HG03103 (cell line): ENCODE measurements around the gene ANXA11.

ENCODE experiments used
- ATAC-seq: cut with Tn5 transposase; IDR thresholded peaks from one replicate; pipeline ENCODE4 v1.9.1; 2021; ENCODE audit warnings: low read depth; ENCODE audit not compliant: unreplicated experiment

Gene ANXA11

DNA sequence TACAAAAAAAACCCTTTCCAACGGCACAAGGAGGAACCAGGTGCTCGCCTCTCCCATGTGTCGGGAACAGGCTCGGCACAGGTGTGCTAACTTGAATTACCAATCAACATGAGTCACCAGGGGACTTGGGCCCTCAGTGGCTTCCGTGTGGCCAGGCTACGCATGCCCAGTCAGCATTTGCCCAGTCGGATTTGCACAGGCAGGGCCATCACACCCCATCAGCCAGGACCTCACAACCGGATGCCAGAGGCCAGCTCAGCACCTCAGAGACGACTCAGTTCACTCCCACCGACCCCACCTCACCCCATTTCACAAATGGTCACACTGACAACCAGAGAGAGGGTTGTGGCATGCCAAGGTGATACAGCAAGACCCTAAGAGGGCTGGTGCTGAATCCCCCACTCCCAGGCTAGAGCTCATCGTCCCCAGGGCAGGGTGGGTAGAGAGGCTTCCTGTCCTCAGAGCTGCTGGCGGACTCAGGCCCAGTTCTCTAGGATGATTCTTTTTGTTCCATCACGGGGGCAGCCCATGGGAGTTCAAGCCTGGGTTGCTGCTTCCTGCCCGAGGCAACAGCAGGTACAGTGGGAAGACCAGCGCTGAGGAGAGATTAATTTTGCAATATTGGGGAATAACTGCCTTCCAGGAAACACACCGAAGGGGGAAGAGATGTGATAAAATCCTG lies 13.6 kb downstream of the ANXA11 start:
- ATAC-seq, result no peak

DNA sequence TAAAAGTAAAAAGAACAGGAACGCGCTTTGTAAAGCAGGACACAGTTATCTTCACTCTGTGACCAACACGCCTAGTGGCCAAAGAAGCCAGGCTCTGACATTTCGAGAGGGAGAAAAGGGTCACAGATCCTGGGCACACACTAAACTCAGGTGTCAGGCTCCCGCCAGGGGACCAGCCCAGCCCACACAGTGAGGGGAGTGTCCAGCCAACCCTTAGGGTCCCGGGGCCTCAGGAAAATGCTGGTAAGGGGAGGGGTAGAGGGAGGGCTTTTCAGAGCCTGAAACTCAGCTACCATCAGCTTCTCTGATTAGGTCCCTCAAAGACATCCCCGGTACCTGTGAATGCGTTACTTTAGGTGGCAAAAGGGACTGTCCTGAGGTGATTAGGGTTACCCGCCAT lies 16.6 kb downstream of the ANXA11 start:
- no peak for ATAC-seq

DNA sequence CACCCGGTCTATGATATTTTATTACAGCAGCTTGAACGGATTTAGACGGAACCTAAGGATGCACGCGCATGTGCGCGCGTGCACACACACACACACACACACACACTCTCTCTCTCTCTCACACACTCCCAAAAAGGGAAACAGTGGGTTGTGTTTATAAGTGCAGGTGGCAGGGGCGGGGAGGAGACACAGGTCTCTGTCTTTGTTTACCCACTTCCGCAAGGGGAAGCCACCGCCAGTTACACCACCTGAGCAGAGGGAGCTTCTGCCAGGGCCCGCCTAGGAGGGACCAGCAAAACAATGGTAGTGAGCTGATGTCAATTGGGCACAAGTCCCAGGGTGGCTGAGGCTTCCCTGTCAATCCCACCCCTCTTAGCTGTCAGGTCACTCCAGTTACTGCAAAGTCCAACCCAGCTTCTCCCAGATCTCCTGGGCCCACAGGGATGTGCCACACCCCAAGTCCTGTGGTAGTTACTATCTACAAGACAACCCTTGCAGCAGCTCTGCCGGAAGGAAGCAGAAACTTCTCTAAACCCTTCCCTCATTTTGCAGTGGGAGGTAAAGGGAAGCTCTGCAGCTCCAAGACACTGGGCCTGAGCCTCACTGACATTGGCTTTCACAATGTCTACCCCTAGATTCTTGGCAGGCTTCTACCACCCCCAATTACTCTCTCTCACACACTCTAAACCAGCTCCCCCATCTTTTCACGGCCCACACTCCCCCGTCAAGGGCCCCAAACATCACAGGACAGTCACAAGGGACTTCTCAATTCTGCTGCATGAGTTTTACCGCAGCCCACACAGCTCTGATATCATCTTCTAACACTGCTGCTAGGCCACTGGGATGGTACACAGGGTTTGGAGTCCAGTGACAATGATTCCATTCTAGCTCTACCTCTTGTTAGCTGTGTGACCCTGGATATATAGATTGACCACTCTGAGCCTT lies 17.6 kb downstream of the ANXA11 start:
- ATAC-seq, result peak; percentile 84

DNA sequence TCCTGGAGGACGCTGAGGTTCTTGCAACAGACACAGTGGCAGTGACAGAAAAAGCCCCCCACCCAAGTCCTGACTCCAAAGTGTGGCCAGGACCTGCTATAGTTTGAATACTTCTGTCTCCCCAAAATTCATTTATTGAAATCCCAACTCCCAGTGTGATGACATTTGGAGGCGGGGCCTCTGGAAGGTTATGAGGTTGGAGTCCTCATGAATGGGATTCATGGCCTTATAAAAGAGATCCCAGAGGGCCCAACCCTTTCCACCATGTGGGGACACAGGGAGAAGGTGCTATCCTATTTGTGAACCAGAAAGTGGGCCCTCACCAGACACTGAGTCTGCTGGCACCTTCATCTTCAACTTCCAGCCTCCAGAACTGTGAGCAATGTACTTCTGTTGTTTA lies 18.3 kb downstream of the ANXA11 start:
- ATAC-seq, result no peak

GRCh38 chr10:80186364-80187012 lies 18.8 kb downstream of the ANXA11 start:
- no peak for ATAC-seq

DNA sequence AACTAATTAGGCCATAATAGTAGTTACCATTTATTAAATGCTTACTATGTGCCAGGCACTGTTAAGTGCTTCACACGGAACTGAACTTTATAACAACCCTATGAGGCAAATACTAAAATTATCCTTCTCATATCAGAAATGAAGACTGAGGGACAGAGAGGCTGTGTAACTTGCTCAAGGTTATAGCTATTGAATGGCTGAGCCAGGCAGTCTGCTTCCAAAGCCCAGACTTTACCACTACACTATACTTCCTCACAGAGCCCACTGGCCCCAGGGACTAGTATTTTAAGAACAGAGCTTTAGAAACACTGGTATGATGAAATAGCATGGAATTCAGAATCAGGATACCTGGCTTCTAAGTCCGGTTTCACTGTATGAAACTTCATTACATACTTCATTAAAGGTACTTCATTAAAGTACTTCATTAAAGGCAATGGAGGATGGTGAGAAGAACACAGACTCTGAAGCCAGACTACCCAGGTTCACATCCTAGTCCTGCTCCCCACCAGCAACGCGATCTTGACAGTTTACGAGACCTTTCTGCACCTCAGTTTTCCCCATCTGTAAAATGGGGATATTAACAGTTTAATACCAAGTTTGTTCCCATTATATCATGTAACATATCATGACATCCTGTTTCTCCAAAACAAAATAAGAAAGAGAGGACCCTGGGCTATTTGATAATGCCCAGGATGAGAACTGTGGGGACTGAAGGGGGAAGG lies 19.6 kb downstream of the ANXA11 start:
- ATAC-seq, result no peak

DNA sequence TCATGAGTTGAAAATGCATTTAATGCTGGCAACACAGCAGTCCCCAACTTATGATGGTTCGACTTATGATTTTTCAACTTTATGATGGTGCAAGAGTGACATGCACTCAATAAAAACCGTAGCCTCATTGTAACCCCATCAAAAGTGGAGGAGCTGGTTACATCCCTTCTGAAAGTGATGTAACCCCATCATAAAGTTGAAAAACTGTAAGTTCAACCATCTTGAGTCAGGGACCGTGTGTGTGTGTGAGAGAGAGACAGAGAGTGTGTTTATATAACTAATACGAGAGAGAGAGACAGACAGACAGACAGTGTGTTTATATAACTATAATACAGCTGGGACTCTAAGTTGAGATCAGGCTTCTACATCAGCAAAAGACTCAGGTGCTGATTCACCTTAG lies 21.0 kb downstream of the ANXA11 start:
- ATAC-seq, result no peak

GRCh38 chr10:80183436-80183835 lies 21.9 kb downstream of the ANXA11 start:
- no peak for ATAC-seq

DNA sequence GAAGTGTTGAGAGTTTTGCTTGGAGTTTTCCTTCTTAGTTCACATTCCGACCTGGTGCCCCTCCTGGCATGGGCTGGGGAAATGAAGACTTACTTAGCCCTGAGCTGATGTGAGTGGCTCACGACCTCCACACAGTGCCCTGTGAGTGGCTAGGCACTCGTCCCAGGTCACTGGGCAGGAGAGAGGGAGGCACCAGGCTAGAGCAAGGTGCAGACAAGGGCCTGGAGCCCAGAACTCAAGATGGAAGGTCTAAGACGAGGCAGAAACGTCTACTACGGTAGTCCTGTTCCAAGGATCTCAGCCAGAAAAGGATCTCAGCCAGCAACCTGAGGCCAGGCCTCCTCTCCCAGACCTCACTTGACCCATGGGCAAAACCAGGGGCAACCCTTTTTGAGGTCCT lies 22.4 kb downstream of the ANXA11 start:
- ATAC-seq, result no peak

- no peak for ATAC-seq
These were observed 27.3 kb downstream of the ANXA11 start for GRCh38 chr10:80177781-80178636.

DNA sequence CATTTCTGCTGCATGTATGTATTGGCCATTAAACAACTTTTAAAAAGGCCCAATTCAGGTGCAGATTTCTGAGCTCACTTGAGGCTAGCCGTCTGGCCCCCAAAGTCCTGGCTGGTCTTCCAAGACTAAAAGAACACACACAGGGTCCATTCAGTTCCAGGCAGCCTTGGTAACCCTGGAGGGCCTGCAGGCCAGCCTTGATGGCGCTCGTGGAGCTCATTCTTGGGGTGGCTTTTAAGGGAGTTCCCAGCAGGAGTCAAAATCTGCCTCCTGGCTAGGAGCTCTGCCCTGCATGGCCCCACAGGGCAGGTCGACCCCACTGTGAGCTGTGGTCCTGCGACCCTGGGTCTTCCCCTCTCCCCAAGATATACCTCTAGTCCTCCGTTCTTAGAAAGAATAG lies 28.8 kb downstream of the ANXA11 start:
- no peak for ATAC-seq

GRCh38 chr10:80174641-80175395 lies 30.5 kb downstream of the ANXA11 start:
- ATAC-seq, result no peak

GRCh38 chr10:80173466-80173865 lies 31.9 kb downstream of the ANXA11 start:
- ATAC-seq, result no peak

DNA sequence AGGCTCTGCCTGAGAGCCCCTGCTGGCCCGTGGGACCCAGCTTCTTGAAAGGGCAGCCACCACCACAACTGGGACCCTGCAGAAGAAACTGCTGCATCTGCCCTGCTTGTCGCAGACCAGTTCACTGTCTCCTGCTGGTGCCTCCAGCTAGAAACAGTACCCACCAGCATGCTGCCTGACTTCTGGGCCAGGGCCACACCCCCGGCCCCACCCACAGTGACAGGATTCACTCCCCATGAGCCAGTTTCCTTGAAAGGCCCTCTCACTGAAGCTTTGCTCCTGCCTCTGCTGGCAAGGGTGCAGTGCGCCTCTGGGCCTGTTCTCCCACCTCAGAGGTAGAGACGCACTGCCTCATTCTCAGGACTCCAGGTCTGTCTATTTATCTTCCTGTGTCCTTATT lies 32.4 kb downstream of the ANXA11 start:
- no peak for ATAC-seq

DNA sequence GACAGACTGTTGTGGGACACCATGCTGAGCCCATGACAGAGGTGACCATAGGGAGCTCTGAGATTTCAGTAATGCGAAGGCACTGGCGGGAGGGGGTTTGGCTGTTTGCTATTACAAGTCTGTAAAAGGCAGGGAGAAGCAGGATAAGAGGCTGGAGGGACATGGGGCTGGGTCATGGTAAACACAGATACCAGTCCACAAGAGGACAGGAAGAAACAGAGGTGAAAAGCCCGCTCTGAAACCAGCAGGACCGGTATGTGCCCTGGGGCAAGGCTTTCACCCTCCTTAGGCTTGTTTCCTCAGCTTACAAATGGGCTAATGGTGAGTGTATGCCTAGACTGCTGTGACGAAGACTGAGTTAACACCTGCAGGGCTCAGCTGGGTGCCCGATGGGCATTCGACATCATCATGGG lies 34.1 kb downstream of the ANXA11 start:
- ATAC-seq, result no peak

- ATAC-seq, result no peak
These were observed 34.7 kb downstream of the ANXA11 start for GRCh38 chr10:80170641-80171040.

- no peak for ATAC-seq
These were observed 35.3 kb downstream of the ANXA11 start for GRCh38 chr10:80170026-80170425.

GRCh38 chr10:80168679-80169380 lies 36.5 kb downstream of the ANXA11 start:
- no peak for ATAC-seq

DNA sequence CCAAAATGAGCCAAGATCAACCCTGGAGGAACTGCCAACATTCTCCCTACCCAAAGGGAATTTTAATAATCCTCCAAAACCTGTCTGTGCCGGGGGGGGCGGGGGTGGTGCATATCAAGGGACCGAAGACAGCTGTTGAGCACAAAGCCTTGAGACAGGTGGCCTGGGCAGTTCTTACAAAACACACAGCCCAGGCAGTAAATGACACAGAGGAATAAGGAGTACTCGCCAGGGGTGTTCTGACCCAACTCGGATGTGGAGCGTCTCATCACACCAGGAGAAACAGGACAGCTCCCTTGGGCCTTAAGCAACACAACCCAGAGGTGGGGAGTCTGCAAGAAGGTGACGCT lies 37.2 kb downstream of the ANXA11 start:
- no peak for ATAC-seq
